Erythroblast (primary cell): ENCODE data around the gene HECW1.

ENCODE experiments used
- GATA1 ChIP-seq: IDR thresholded peaks from 2 replicates; pipeline ENCODE4 v1.6.1; 2011; ENCODE audit warnings: low read depth, mild to moderate bottlenecking, control low read depth, low read length, moderate library complexity
- POLR2A ChIP-seq: IDR thresholded peaks from 2 replicates; pipeline ENCODE4 v1.6.1; 2011; ENCODE audit warnings: mild to moderate bottlenecking, low read length

- TF ChIP-seq POLR2A: no peak
- no peak for TF ChIP-seq GATA1
Observed at GRCh38 chr7:43152696-43153095, 40.2 kb downstream of the HECW1 start.
